HepG2 (cell line): ENCODE measurements around the gene SWSAP1. TPM values are rescaled to one million over a fixed set of nuclear protein-coding genes. Genes with fewer than 3 reads are reported as not detected.

ENCODE experiments used
- AHR ChIP-seq: IDR thresholded peaks from 2 replicates; pipeline ENCODE4 v1.6.1; 2018; ENCODE audit warnings: missing genetic modification reagents, missing compliant biosample characterization
- BCL6 ChIP-seq: IDR thresholded peaks from 2 replicates; pipeline ENCODE4 v1.6.1; 2016; ENCODE audit warnings: missing genetic modification reagents, missing compliant biosample characterization
- BHLHE40 ChIP-seq: IDR thresholded peaks from 2 replicates; pipeline ENCODE4 v1.6.1; 2011; ENCODE audit warnings: low read length, improper control_type of control experiment
- CEBPG ChIP-seq: IDR thresholded peaks from 2 replicates; pipeline ENCODE4 v1.6.1; 2016
- FOXP4 ChIP-seq: sonication (generic); formaldehyde crosslinking; IDR thresholded peaks from 2 replicates; pipeline ENCODE4 v1.4.0; 2020; ENCODE audit warnings: missing genetic modification reagents
- ISX ChIP-seq: sonication (generic); formaldehyde crosslinking; conservative IDR thresholded peaks from 2 replicates; pipeline ENCODE4 v1.5.0; 2020; ENCODE audit warnings: missing genetic modification reagents
- KDM2A ChIP-seq: sonication (generic); formaldehyde crosslinking; IDR thresholded peaks from 2 replicates; pipeline ENCODE4 v1.4.0; 2020; ENCODE audit warnings: low read depth, missing genetic modification reagents, borderline replicate concordance
- NFYB ChIP-seq: sonication (generic); formaldehyde crosslinking; IDR thresholded peaks from 2 replicates; pipeline ENCODE4 v1.4.0; 2020; ENCODE audit warnings: missing genetic modification reagents
- NFYC ChIP-seq: IDR thresholded peaks from 2 replicates; pipeline ENCODE4 v1.6.1; 2016; ENCODE audit warnings: missing genetic modification reagents, missing compliant biosample characterization
- PITX1 ChIP-seq: sonication (generic); formaldehyde crosslinking; IDR thresholded peaks from 2 replicates; pipeline ENCODE4 v1.5.1; 2020; ENCODE audit warnings: mild to moderate bottlenecking, missing genetic modification reagents
- RCOR2 ChIP-seq: IDR thresholded peaks from 2 replicates; pipeline ENCODE4 v1.6.1; 2016; ENCODE audit warnings: missing biosample characterization, missing genetic modification reagents
- RNF2 ChIP-seq: fragments of 450-650 bp; conservative IDR thresholded peaks from 2 replicates; pipeline ENCODE4 v1.6.1; 2016; ENCODE audit warnings: low read depth
- SSRP1 ChIP-seq: IDR thresholded peaks from 2 replicates; pipeline ENCODE4 v1.6.1; 2016; ENCODE audit warnings: control low read depth
- THRA ChIP-seq: sonication (generic); formaldehyde crosslinking; IDR thresholded peaks from 2 replicates; pipeline ENCODE4 v1.4.0; 2020; ENCODE audit warnings: missing genetic modification reagents, borderline replicate concordance
- ZBTB20 ChIP-seq: sonication (generic); formaldehyde crosslinking; IDR thresholded peaks from 2 replicates; pipeline ENCODE4 v1.8.1; 2023; ENCODE audit warnings: missing genetic modification reagents, low read depth, mild to moderate bottlenecking, borderline replicate concordance
- ZBTB3 ChIP-seq: sonication (generic); formaldehyde crosslinking; IDR thresholded peaks from 2 replicates; pipeline ENCODE4 v1.4.0; 2020; ENCODE audit warnings: low read depth, mild to moderate bottlenecking, moderate library complexity, missing genetic modification reagents, borderline replicate concordance
- ZC3H4 ChIP-seq: sonication (generic); formaldehyde crosslinking; IDR thresholded peaks from 2 replicates; pipeline ENCODE4 v1.4.0; 2020; ENCODE audit warnings: missing genetic modification reagents, borderline replicate concordance
- ZFP1 ChIP-seq: IDR thresholded peaks from 2 replicates; pipeline ENCODE4 v1.6.1; 2016
- ZNF562 ChIP-seq: sonication (generic); formaldehyde crosslinking; IDR thresholded peaks from 2 replicates; pipeline ENCODE4 v1.8.0; 2022; ENCODE audit warnings: missing genetic modification reagents, borderline replicate concordance
- ZNF564 ChIP-seq: sonication (generic); formaldehyde crosslinking; IDR thresholded peaks from 2 replicates; pipeline ENCODE4 v1.8.1; 2023; ENCODE audit warnings: mild to moderate bottlenecking, missing genetic modification reagents
- ZNF567 ChIP-seq: sonication (generic); formaldehyde crosslinking; IDR thresholded peaks from 2 replicates; pipeline ENCODE4 v1.8.1; 2023; ENCODE audit warnings: mild to moderate bottlenecking, missing genetic modification reagents, borderline replicate concordance
- ZNF598 ChIP-seq: sonication (generic); formaldehyde crosslinking; IDR thresholded peaks from 2 replicates; pipeline ENCODE4 v1.5.1; 2020; ENCODE audit warnings: mild to moderate bottlenecking, missing genetic modification reagents, borderline replicate concordance
- ZNF670 ChIP-seq: sonication (generic); formaldehyde crosslinking; IDR thresholded peaks from 2 replicates; pipeline ENCODE4 v1.8.0; 2022; ENCODE audit warnings: mild to moderate bottlenecking, missing genetic modification reagents, borderline replicate concordance
- ZNF674 ChIP-seq: sonication (generic); formaldehyde crosslinking; IDR thresholded peaks from 2 replicates; pipeline ENCODE4 v1.5.0; 2020; ENCODE audit warnings: low read depth, mild to moderate bottlenecking, missing genetic modification reagents
- ZNF740 ChIP-seq: sonication (generic); formaldehyde crosslinking; IDR thresholded peaks from 2 replicates; pipeline ENCODE4 v1.4.0; 2020; ENCODE audit warnings: missing genetic modification reagents
- ZUFSP ChIP-seq: sonication (generic); formaldehyde crosslinking; IDR thresholded peaks from 2 replicates; pipeline ENCODE4 v1.9.0; 2021; ENCODE audit warnings: missing genetic modification reagents, mild to moderate bottlenecking, borderline replicate concordance
- polyA plus RNA-seq, 8 experiments: library from polyadenylated mRNA; depleted of rRNA in 3 of 8; stranded (reverse) in 7 of 8; unstranded in 1 of 8; fragments of >200 nt; fragmentation: Illumina TruSeq in 4 of 8; extraction: Trizol in 4 of 8; gene quantifications; 2 replicates each; pipeline versions ENCODE4 v1.2.1 to v1.2.3, GENCODE V29; 2011 to 2016; ENCODE audit warnings: low read depth in 4 of 8, missing spikeins in 1 of 8, mixed read lengths in 1 of 8; ENCODE audit not compliant: insufficient read depth in 1 of 8
- total RNA-seq, 5 experiments: library from RNA; depleted of rRNA; stranded (reverse); fragments of >200 nt; fragmentation: Illumina TruSeq; extraction: Trizol; gene quantifications; 2 replicates each; pipeline ENCODE4 v1.2.3, GENCODE V29; 2016; ENCODE audit warnings: low read depth in 1 of 5

SWSAP1 gene
- total and polyA plus RNA-seq, 2 of the 13 experiments (the other 11 are each of a cell fraction or from before 2014, with no cell fraction given): 2.7 to 3.3 TPM

GRCh38 chr19:11418549-11419506 lies 44.4 kb downstream of the SWSAP1 start, which contains the start of gene RGL3 (continued):
- TF ChIP-seq RCOR2 (no peak), ZNF598 (0 out of 2 replicates have a peak, but pooled peaks have one; percentile 59), BHLHE40 (no peak), ZBTB20 (CRISPR knock-in tag) (no peak; the same call in 1 of the 2 replicates), NFYC (CRISPR knock-in tag) (no peak), ZC3H4 (no peak), AHR (CRISPR knock-in tag) (peak; percentile 39; the same call in 1 of the 2 replicates), ZNF670 (no peak), ZNF740 (no peak), FOXP4 (CRISPR knock-in tag) (no peak), ZUFSP (no peak), BCL6 (CRISPR knock-in tag) (0 out of 2 replicates have a peak, but pooled peaks have one; percentile 3), ZNF564 (no peak), ISX (CRISPR knock-in tag) (no peak), PITX1 (CRISPR knock-in tag) (no peak; the same call in 1 of the 2 replicates), ZNF674 (no peak), ZNF562 (CRISPR knock-in tag) (no peak), NFYB (CRISPR knock-in tag) (no peak), CEBPG (CRISPR knock-in tag) (no peak), ZFP1 (CRISPR knock-in tag) (no peak), THRA (no peak), KDM2A (CRISPR knock-in tag) (peak; percentile 34; the same call in 1 of the 2 replicates), ZBTB3 (CRISPR knock-in tag) (no peak), ZNF567 (CRISPR knock-in tag) (no peak), SSRP1 (no peak), RNF2 (no peak)
